CD4-positive, alpha-beta memory T cell (primary cell): ENCODE measurements around the gene OR2F2. TPM values are rescaled to one million over a fixed set of nuclear protein-coding genes. Genes with fewer than 3 reads are reported as not detected.
A peak's percentile ranks its signal among the peaks of the same experiment; 100 is the strongest.

Experiments
- CTCF ChIA-PET: fragments of 350-600 bp; sonication (Branson Sonifier 250); formaldehyde crosslinking; loops from one replicate; lab custom pipeline; 2021; ENCODE audit warnings: inconsistent platforms; ENCODE audit not compliant: partially characterized antibody; lab: Charles Lee
- POLR2A ChIA-PET: fragments of 350-600 bp; sonication (Branson Sonifier 250); formaldehyde crosslinking; loops from one replicate; lab custom pipeline; 2021; ENCODE audit not compliant: partially characterized antibody; lab: Charles Lee
- DNase-seq, 5 donors: peaks; one replicate each; pipeline versions ENCODE4 v3.0.0 to v3.0.0-alpha.2; 2020 to 2022; ENCODE audit warnings: mixed read lengths in 1 of 5
- H3K27ac ChIP-seq: one replicate; pipeline ENCODE4 v1.7.0; 2013; ENCODE audit warnings: low read depth, low read length
- H3K27me3 ChIP-seq: 2 replicates; pipeline ENCODE4 v1.7.0; 2013; ENCODE audit warnings: mild to moderate bottlenecking, low read length, moderate library complexity; ENCODE audit not compliant: insufficient read depth
- H3K36me3 ChIP-seq: 2 replicates; pipeline ENCODE4 v1.7.0; 2013; ENCODE audit warnings: mild to moderate bottlenecking, low read length, moderate library complexity; ENCODE audit not compliant: insufficient read depth
- H3K4me1 ChIP-seq: 2 replicates; pipeline ENCODE4 v1.7.0; 2013; ENCODE audit warnings: mild to moderate bottlenecking, low read length, moderate library complexity; ENCODE audit not compliant: insufficient read depth
- H3K4me3 ChIP-seq, 2 donors: one replicate each; pipeline ENCODE4 v1.7.0; 2013; ENCODE audit warnings: low read length in 2 of 2, mild to moderate bottlenecking in 1 of 2
- H3K9me3 ChIP-seq, 2 donors: one replicate each; pipeline ENCODE4 v1.7.0; 2013; ENCODE audit warnings: low read length in 2 of 2, control low read depth in 1 of 2; ENCODE audit not compliant: control insufficient read depth in 1 of 2
- H3K27ac Mint-ChIP-seq, 7 donors: one replicate each; pipeline ENCODE4 v1.8.0; 2020 to 2021; ENCODE audit warnings: mixed read lengths in 7 of 7, mild to moderate bottlenecking in 6 of 7, inconsistent platforms in 3 of 7, moderate library complexity in 3 of 7
- H3K27me3 Mint-ChIP-seq, 2 donors: one replicate each; pipeline ENCODE4 v1.8.0; 2020 to 2021; ENCODE audit warnings: mixed read lengths in 2 of 2
- H3K36me3 Mint-ChIP-seq, 2 donors: one replicate each; pipeline ENCODE4 v1.8.0; 2020 to 2021; ENCODE audit warnings: mixed read lengths in 2 of 2, inconsistent platforms in 1 of 2, mild to moderate bottlenecking in 1 of 2
- H3K4me1 Mint-ChIP-seq, 4 donors: one replicate each; pipeline ENCODE4 v1.8.0; 2020 to 2021; ENCODE audit warnings: mixed read lengths in 4 of 4, mild to moderate bottlenecking in 1 of 4
- H3K4me3 Mint-ChIP-seq, 8 donors: one replicate each; pipeline ENCODE4 v1.8.0; 2020 to 2021; ENCODE audit warnings: mixed read lengths in 8 of 8, mild to moderate bottlenecking in 7 of 8, moderate library complexity in 6 of 8, inconsistent platforms in 3 of 8
- H3K9me3 Mint-ChIP-seq, 8 donors: one replicate each; pipeline ENCODE4 v1.8.0; 2020 to 2021; ENCODE audit warnings: mixed read lengths in 8 of 8, mild to moderate bottlenecking in 5 of 8, inconsistent platforms in 3 of 8, moderate library complexity in 1 of 8
- intact Hi-C: fragments of 100-400 bp; cut with micrococcal nuclease; formaldehyde crosslinking; loops from one replicate; pipeline ENCODE4 v1.15.1; 2023
- polyA plus RNA-seq, 2 donors: library from polyadenylated mRNA; unstranded; fragments of 300-500 nt; fragmentation: Illumina TruSeq; gene quantifications; one replicate each; pipeline ENCODE4 v1.2.3, GENCODE V29; 2021
- total RNA-seq, 2 experiments: library from RNA; stranded (reverse); gene quantifications; one replicate each; pipeline ENCODE4 v1.2.3, GENCODE V29; 2021

The OR2F2 gene
- total and polyA plus RNA-seq, 4 experiments from 2014 or later: not detected

- Histone ChIP-seq H3K27me3 (no peaks in the 10 kb centered on the region), H3K4me3 (peak overlapping the region in 1 of 2 donors; percentile 68), H3K36me3 (no peaks in the 10 kb centered on the region), H3K4me1 (peaks cover 19% of the 10 kb centered on the region), H3K9me3 (no peaks in the 10 kb centered on the region), H3K27ac (peak overlapping the region; percentile 75)
- POLR2A ChIA-PET: interaction anchor here (0.8 to 1.6 kb wide), 4 partner anchors 9 to 934 kb away, joined by 3 to 7 read pairs (median 4); partner anchors contain the start of gene TPK1
- Mint-ChIP-seq H3K27ac (peak overlapping the region; percentile 86 to 97 (median 95)), H3K27me3 (peaks cover 0 to 3% of the 10 kb centered on the region in 2 donors), H3K4me3 (peak overlapping the region; percentile 94 to 98 (median 95)), H3K4me1 (peaks cover 22 to 38% (median 30%) of the 10 kb centered on the region in 4 donors), H3K36me3 (peaks cover 0 to 2% of the 10 kb centered on the region in 2 donors), H3K9me3 (peaks cover 0 to 2% (median 0%) of the 10 kb centered on the region in 8 donors)
- no peak for DNase-seq
- CTCF ChIA-PET: interaction anchor here (1.5 to 2.5 kb wide), 6 partner anchors 10 to 225 kb away, joined by 5 to 27 read pairs (median 12); no protein-coding TSS in a partner anchor
- intact Hi-C loops: no loop called here
Observed at GRCh38 chr7:143902332-143902899, 32.6 kb upstream of the OR2F2 start.

DNA sequence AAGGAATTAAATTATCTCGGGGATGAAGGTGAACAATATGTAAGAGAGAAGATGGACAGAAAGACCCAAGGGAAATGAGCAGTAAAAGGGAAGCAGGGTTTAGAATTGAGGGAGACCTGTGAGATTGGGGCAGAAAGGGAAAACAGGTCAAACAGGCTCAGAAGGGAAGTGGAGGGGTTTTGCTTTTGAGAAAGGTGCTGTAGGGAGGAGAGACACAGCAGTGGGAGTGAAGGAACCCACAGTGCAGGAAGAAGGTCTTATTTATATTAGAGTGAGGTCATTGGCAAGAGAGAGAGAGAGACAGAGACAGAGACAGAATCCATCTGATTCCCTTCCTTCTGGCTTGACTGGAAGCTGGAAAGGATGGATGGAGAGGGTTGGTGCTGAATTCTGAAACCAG, 29.5 kb upstream of the OR2F2 start:
- intact Hi-C loops: no loop called here
- CTCF ChIA-PET: no interaction called here
- Histone ChIP-seq H3K4me3 (no peak overlapping the region), H3K4me1 (peaks cover 9% of the 10 kb centered on the region), H3K9me3 (no peaks in the 10 kb centered on the region), H3K27ac (no peak overlapping the region), H3K36me3 (no peaks in the 10 kb centered on the region), H3K27me3 (no peaks in the 10 kb centered on the region)
- Mint-ChIP-seq H3K27ac (peak overlapping the region in 1 of 7 donors; percentile 0), H3K4me3 (no peak overlapping the region), H3K36me3 (peaks cover 0 to 2% of the 10 kb centered on the region in 2 donors), H3K9me3 (peaks cover 0 to 2% (median 0%) of the 10 kb centered on the region in 8 donors), H3K27me3 (peaks cover 3% of the 10 kb centered on the region in 2 donors), H3K4me1 (peaks cover 11 to 24% (median 16%) of the 10 kb centered on the region in 4 donors)
- POLR2A ChIA-PET: no interaction called here
- DNase-seq: no peak

DNA sequence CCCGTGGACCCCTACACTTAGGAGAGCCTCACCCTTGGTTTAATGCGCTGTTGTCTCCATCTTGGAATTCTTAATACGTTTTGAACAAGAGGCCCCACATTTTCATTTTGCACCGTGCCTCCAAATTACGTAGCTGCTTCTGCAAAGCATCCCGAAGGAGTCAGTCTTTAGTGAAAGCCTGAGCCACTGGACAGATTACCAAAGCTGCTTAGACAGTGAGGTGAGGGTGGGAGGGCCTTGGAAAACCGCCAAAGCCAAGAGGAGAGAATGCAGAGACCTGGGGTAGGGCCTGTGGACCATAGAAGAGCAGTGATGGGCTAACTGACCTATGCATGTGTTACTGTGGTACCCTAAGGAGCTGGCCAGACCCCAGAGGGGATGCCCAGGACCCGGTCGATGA, 28.9 kb upstream of the OR2F2 start:
- Mint-ChIP-seq H3K4me1 (peaks cover 6 to 17% (median 10%) of the 10 kb centered on the region in 4 donors), H3K4me3 (no peak overlapping the region), H3K27me3 (peaks cover 3% of the 10 kb centered on the region in 2 donors), H3K36me3 (peaks cover 0 to 2% of the 10 kb centered on the region in 2 donors), H3K27ac (no peak overlapping the region), H3K9me3 (peaks cover 0 to 2% (median 0%) of the 10 kb centered on the region in 8 donors)
- no peak overlapping the region for H3K4me3 ChIP-seq
- H3K9me3 ChIP-seq: no peaks in the 10 kb centered on the region
- ChIA-PET CTCF (no interaction called here), POLR2A (no interaction called here)
- no peak for DNase-seq
- no peaks in the 10 kb centered on the region for H3K36me3 ChIP-seq
- no peaks in the 10 kb centered on the region for H3K27me3 ChIP-seq
- no peak overlapping the region for H3K27ac ChIP-seq
- intact Hi-C loops: no loop called here
- peaks cover 3% of the 10 kb centered on the region for H3K4me1 ChIP-seq

DNA sequence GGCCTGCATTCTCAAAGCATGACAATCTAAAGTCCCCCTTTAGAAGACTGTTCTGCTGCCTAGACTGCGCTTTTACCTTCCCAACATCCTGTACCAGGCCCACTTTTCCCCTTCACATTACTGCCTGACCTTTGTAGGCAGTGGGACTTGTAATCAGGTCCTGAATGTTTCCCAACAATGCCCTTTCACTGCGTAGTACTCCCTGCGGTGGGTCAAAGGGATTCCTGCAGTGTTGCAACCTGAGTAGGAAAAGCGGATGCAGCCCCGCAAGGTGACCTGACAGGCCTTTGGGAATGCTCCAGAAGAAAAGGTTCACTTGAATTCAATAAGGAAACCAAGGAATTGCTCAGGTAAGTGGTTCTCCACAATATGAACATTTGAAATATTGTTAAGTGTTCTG, 28.1 kb upstream of the OR2F2 start:
- Histone ChIP-seq H3K4me3 (no peak overlapping the region), H3K27me3 (no peaks in the 10 kb centered on the region), H3K36me3 (no peaks in the 10 kb centered on the region), H3K4me1 (no peaks in the 10 kb centered on the region), H3K9me3 (no peaks in the 10 kb centered on the region), H3K27ac (no peak overlapping the region)
- H3K9me3 Mint-ChIP-seq: no peaks in the 10 kb centered on the region
- H3K36me3 Mint-ChIP-seq: peaks cover 0 to 2% of the 10 kb centered on the region in 2 donors
- H3K4me1 Mint-ChIP-seq: peaks cover 2 to 10% (median 6%) of the 10 kb centered on the region in 4 donors
- H3K27ac Mint-ChIP-seq: no peak overlapping the region
- DNase-seq: peak in 1 of 5 donors; percentile 13
- intact Hi-C loops: no loop called here
- H3K27me3 Mint-ChIP-seq: peaks cover 3% of the 10 kb centered on the region in 2 donors
- POLR2A ChIA-PET: no interaction called here
- CTCF ChIA-PET: no interaction called here
- H3K4me3 Mint-ChIP-seq: no peak overlapping the region

GRCh38 chr7:143908120-143908519, 26.9 kb upstream of the OR2F2 start:
- ChIA-PET CTCF (no interaction called here), POLR2A (no interaction called here)
- Histone ChIP-seq H3K36me3 (no peaks in the 10 kb centered on the region), H3K4me1 (no peaks in the 10 kb centered on the region), H3K9me3 (no peaks in the 10 kb centered on the region), H3K4me3 (no peak overlapping the region), H3K27me3 (no peaks in the 10 kb centered on the region), H3K27ac (no peak overlapping the region)
- H3K27ac Mint-ChIP-seq: no peak overlapping the region
- H3K4me1 Mint-ChIP-seq: peaks cover 0 to 5% (median 3%) of the 10 kb centered on the region in 4 donors
- peaks cover 3% of the 10 kb centered on the region in 2 donors for H3K27me3 Mint-ChIP-seq
- intact Hi-C loops: no loop called here
- no peaks in the 10 kb centered on the region for H3K9me3 Mint-ChIP-seq
- no peak for DNase-seq
- H3K36me3 Mint-ChIP-seq: no peaks in the 10 kb centered on the region
- H3K4me3 Mint-ChIP-seq: no peak overlapping the region

GRCh38 chr7:143909863-143910262, 25.2 kb upstream of the OR2F2 start:
- no peak for DNase-seq
- POLR2A ChIA-PET: no interaction called here
- Mint-ChIP-seq H3K27me3 (peaks cover 3 to 4% of the 10 kb centered on the region in 2 donors), H3K4me1 (no peaks in the 10 kb centered on the region), H3K9me3 (no peaks in the 10 kb centered on the region), H3K27ac (no peak overlapping the region), H3K36me3 (no peaks in the 10 kb centered on the region), H3K4me3 (no peak overlapping the region)
- CTCF ChIA-PET: interaction anchor here (1.9 kb wide), 1 partner anchor 17 kb away, joined by 4 read pairs; no protein-coding TSS in a partner anchor
- Histone ChIP-seq H3K4me3 (no peak overlapping the region), H3K9me3 (no peaks in the 10 kb centered on the region), H3K4me1 (no peaks in the 10 kb centered on the region), H3K36me3 (no peaks in the 10 kb centered on the region), H3K27me3 (no peaks in the 10 kb centered on the region), H3K27ac (no peak overlapping the region)
- intact Hi-C loops: no loop called here

DNA sequence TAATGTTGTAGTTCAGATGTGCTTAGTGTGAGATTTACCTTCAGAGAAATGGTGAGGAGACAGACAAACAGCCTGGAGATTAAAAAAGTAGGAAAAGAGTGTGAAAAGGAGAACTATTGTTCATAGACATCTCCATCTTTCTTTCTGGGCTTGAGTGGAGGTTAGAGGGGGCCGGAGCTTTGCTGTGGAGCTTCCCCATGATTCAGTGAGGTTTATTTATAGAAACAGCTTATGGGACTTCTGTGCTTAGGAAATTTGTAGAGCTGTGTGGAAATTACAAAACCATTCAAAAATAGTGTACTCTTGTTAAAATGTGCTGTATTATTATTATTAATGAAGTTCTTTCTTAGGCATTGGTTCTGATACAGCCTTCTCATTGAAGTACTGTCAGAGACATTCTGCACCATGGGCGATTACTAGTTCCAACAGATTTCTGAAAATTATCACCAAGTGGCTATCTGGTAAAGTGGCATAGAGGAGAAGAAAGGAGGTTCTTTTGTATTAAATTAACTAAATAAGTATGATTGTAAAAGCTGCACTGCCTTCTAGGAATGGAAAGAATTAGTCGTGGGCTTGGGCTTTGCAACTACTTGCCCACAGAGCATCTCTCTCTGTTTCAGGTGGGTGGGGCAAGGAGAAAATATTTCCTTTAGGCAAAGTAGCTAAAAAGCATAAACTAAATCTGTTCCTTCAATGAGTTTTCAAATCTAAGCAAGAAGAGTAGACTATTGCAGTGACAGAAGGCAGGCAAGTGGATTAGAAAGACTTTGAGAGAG, 24.4 kb upstream of the OR2F2 start:
- DNase-seq: no peak

More for the DNA sequence above, 24.4 kb upstream of the OR2F2 start:
- Histone ChIP-seq H3K36me3 (no peaks in the 10 kb centered on the region), H3K27me3 (no peaks in the 10 kb centered on the region), H3K27ac (no peak overlapping the region), H3K4me3 (no peak overlapping the region), H3K9me3 (no peaks in the 10 kb centered on the region), H3K4me1 (no peaks in the 10 kb centered on the region)
- Mint-ChIP-seq H3K4me1 (no peaks in the 10 kb centered on the region), H3K27me3 (peaks cover 1 to 4% of the 10 kb centered on the region in 2 donors), H3K4me3 (no peak overlapping the region), H3K27ac (no peak overlapping the region), H3K36me3 (no peaks in the 10 kb centered on the region), H3K9me3 (no peaks in the 10 kb centered on the region)
- intact Hi-C loops: no loop called here
- ChIA-PET CTCF (interaction anchor here (1.9 to 2.8 kb wide), 2 partner anchors 9 to 18 kb away, joined by 4 to 15 read pairs; partner anchors contain the start of gene TCAF1), POLR2A (interaction anchor here (1.0 to 1.2 kb wide), 2 partner anchors 8 to 9 kb away, joined by 4 to 5 read pairs; partner anchors contain the start of gene TCAF1)
